ENCODE measurements around the gene FGF2.

FGF2 gene

DNA sequence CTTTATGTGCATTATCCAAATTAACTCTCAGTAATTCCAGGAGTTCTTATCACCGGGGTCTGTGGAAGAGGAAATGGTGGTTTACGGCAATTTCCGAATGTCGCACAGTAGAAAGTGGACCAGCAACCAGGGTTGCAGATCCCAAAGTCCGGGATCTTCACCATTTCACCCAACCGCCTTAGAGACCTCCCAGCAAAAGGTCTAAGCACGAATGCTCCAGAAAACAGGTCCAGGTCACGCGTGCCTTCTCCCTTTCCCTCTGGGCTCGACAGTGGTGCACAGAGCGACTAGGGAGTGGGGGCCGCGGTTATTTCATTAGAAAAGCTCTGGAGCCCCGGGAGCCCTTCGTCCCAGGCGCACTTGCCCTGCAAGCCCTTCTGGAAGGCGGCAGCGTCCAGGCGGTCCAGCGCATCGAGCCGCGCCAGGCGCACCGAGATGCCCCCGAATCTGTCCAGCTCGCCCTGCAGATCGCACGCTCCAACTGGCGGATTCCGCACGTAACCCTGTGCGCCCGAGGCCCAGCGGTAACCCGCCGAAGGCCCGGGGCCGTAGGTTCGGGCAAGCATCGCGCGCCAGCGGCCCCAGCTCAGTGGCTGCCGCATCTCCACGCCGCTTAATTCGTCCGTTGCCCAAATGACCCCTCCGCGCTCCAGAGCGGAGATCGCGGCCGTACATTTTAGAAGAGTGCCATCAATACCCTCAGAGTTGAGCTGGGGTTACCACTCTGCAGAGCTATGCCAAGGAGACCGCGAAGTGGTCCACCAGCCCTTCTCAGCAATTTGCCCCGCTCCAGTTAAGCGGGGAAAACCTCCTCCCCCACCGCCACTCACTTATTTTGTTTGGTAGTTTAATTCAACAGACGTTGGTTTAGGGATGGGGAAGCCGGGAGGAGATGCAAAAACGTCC, 95.6 kb downstream of the FGF2 start, which contains the start of gene NUDT6:
NUDT6 (minus strand) TSS at position 627 of the 906 bp plus-strand sequence; CDS start at position 602, 25 bp downstream.
- Histone ChIP-seq H4K20me1 (ENCODE audit: low read depth, low read length) (no peaks in the 10 kb centered on the region), H3K4me2 (ENCODE audit: low read depth, low read length, poor library complexity, severe bottlenecking) (peak within 1 kb of the TSS; percentile 76), H3K9ac (ENCODE audit: low read length) (peak within 1 kb of the TSS; percentile 63), H3F3A (ENCODE audit: insufficient read depth) (peaks cover 8% of the 10 kb centered on the region), H3K36me3 (ENCODE audit: low read length) (no peaks in the 10 kb centered on the region), H3K79me2 (ENCODE audit: insufficient read depth, low read length) (peaks cover 7% of the 10 kb centered on the region; the same call in 1 of the 2 replicates), H2AFZ (ENCODE audit: low read depth, low read length, severe bottlenecking) (peak within 1 kb of the TSS; percentile 92), H3K9me3 (ENCODE audit: insufficient read depth, low read length) (no peaks in the 10 kb centered on the region), H3K4me3 (ENCODE audit: insufficient read depth, low read length, poor library complexity, severe bottlenecking) (peak within 1 kb of the TSS; percentile 76), H3K9me2 (replicated peaks; ENCODE audit: insufficient read depth, low read length) (no peaks in the 10 kb centered on the region), H3K27ac (ENCODE audit: low read depth, low read length) (peak within 1 kb of the TSS; percentile 91), H3K27me3 (ENCODE audit: low read length) (no peaks in the 10 kb centered on the region)
- TF ChIP-seq EZH2phosphoT487 (conservative IDR thresholded peaks at IDR 0.05; ENCODE audit: low read length), result no peak
- TF ChIP-seq, protein P1, sequence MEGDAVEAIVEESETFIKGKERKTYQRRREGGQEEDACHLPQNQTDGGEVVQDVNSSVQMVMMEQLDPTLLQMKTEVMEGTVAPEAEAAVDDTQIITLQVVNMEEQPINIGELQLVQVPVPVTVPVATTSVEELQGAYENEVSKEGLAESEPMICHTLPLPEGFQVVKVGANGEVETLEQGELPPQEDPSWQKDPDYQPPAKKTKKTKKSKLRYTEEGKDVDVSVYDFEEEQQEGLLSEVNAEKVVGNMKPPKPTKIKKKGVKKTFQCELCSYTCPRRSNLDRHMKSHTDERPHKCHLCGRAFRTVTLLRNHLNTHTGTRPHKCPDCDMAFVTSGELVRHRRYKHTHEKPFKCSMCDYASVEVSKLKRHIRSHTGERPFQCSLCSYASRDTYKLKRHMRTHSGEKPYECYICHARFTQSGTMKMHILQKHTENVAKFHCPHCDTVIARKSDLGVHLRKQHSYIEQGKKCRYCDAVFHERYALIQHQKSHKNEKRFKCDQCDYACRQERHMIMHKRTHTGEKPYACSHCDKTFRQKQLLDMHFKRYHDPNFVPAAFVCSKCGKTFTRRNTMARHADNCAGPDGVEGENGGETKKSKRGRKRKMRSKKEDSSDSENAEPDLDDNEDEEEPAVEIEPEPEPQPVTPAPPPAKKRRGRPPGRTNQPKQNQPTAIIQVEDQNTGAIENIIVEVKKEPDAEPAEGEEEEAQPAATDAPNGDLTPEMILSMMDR (IDR thresholded peaks at IDR 0.05; ENCODE audit: insufficient read depth, low read length, poor library complexity, severe bottlenecking), result no peak

DNA sequence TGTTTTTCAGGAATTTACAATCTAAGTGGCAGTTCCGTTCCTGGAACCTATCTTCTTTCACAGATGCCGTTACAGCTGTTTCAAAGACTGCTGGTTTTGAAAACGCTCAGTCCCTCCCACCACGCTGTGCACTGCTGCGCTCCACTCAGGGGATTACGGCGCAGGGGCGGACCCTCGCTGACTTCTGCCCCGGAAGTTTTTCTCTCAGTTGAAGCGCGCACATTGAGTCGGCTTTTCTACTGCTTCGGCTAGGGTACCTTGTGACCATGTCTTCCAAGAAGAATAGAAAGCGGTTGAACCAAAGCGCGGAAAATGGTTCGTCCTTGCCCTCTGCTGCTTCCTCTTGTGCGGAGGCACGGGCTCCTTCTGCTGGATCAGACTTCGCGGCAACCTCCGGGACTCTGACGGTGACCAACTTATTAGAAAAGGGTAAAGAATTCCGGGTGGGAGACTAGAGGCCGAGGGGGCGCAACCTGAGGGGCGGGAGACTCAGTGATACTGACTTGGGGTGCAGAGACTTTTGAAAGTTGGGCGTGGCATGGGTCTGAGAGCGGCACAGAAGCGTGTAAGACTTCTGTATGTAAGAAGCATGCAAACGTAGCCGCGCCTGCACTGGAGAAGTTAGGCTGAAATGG, 96.4 kb downstream of the FGF2 start:
- H3K79me2 ChIP-seq (ENCODE audit: insufficient read depth, low read length), result peaks cover 7% of the 10 kb centered on the region; the same call in 1 of the 2 replicates
- no peak for TF ChIP-seq EZH2phosphoT487 (conservative IDR thresholded peaks at IDR 0.05; ENCODE audit: low read length)
- TF ChIP-seq, protein P1 (IDR thresholded peaks at IDR 0.05; ENCODE audit: insufficient read depth, low read length, poor library complexity, severe bottlenecking), result no peak

DNA sequence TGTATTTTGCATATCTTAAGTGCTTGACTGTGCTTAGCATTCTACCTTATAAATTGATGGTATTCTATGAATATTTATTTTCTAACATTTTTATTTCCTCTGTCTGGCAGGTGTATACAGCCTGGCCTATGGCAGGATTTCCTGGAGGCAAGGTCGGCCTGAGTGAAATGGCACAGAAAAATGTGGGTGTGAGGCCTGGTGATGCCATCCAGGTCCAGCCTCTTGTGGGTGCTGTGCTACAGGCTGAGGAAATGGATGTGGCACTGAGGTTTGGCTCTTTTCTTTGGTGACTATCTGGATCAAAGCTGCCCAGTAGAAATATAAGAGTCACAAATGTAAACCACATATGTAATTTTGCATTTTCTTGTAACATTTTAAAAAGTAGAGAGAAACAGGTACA, 102.3 kb downstream of the FGF2 start:
- TF ChIP-seq, protein P1 (IDR thresholded peaks at IDR 0.05; ENCODE audit: insufficient read depth, low read length, poor library complexity, severe bottlenecking), result no peak
- no peak for TF ChIP-seq EZH2phosphoT487 (conservative IDR thresholded peaks at IDR 0.05; ENCODE audit: low read length)
- Histone ChIP-seq H3K4me2 (ENCODE audit: low read depth, low read length, poor library complexity, severe bottlenecking) (no peak overlapping the region), H3K9me3 (ENCODE audit: insufficient read depth, low read length) (no peaks in the 10 kb centered on the region), H3K27me3 (ENCODE audit: low read length) (no peaks in the 10 kb centered on the region), H3K4me3 (ENCODE audit: insufficient read depth, low read length, poor library complexity, severe bottlenecking) (no peak overlapping the region), H3K27ac (ENCODE audit: low read depth, low read length) (no peak overlapping the region), H3K9ac (ENCODE audit: low read length) (no peak overlapping the region), H3F3A (ENCODE audit: insufficient read depth) (no peaks in the 10 kb centered on the region), H3K79me2 (ENCODE audit: insufficient read depth, low read length) (peaks cover 7% of the 10 kb centered on the region; the same call in 1 of the 2 replicates), H3K9me2 (replicated peaks; ENCODE audit: insufficient read depth, low read length) (no peaks in the 10 kb centered on the region), H3K36me3 (ENCODE audit: low read length) (no peaks in the 10 kb centered on the region), H4K20me1 (ENCODE audit: low read depth, low read length) (no peaks in the 10 kb centered on the region), H2AFZ (ENCODE audit: low read depth, low read length, severe bottlenecking) (no peak overlapping the region)

More for the DNA sequence above, 96.4 kb downstream of the FGF2 start:
- peaks cover 8% of the 10 kb centered on the region for H3F3A ChIP-seq (ENCODE audit: insufficient read depth)
- H2AFZ ChIP-seq (ENCODE audit: low read depth, low read length, severe bottlenecking), result peak overlapping the region; percentile 92
- H3K36me3 ChIP-seq (ENCODE audit: low read length), result no peaks in the 10 kb centered on the region
- peak overlapping the region; percentile 76 for H3K4me3 ChIP-seq (ENCODE audit: insufficient read depth, low read length, poor library complexity, severe bottlenecking)
- no peaks in the 10 kb centered on the region for H3K9me2 ChIP-seq (replicated peaks; ENCODE audit: insufficient read depth, low read length)
- no peaks in the 10 kb centered on the region for H4K20me1 ChIP-seq (ENCODE audit: low read depth, low read length)
- H3K27me3 ChIP-seq (ENCODE audit: low read length), result no peaks in the 10 kb centered on the region
- peak overlapping the region; percentile 63 for H3K9ac ChIP-seq (ENCODE audit: low read length)
- H3K27ac ChIP-seq (ENCODE audit: low read depth, low read length), result peak overlapping the region; percentile 91
- no peaks in the 10 kb centered on the region for H3K9me3 ChIP-seq (ENCODE audit: insufficient read depth, low read length)
- H3K4me2 ChIP-seq (ENCODE audit: low read depth, low read length, poor library complexity, severe bottlenecking), result peak overlapping the region; percentile 76

Measured in SU-DHL-6 (cell line).